BJ (cell line): ENCODE data around the gene ITGA1. TPM values are rescaled to one million over a fixed set of nuclear protein-coding genes. Genes with fewer than 3 reads are reported as not detected.

Experiments used
- CTCF ChIA-PET: fragments of 350-600 bp; formaldehyde crosslinking; extraction: SDS; loops from one replicate; lab custom pipeline; 2021; ENCODE audit warnings: antibody characterized with exemption, inconsistent platforms; lab: Yijun Ruan, JAX
- POLR2A ChIA-PET: fragments of 300-600 bp; sonication (Branson Sonifier 250); formaldehyde crosslinking; extraction: SDS; loops from one replicate; lab custom pipeline; 2021; ENCODE audit warnings: antibody characterized with exemption; lab: Charles Lee
- DNase-seq: peaks from one replicate; pipeline ENCODE4 v3.0.0-alpha.2; 2011; ENCODE audit warnings: low read depth
- H3K27me3 ChIP-seq: 2 replicates; pipeline ENCODE4 v1.6.0; 2011; ENCODE audit warnings: low read length; ENCODE audit not compliant: control insufficient read depth, insufficient read depth
- H3K36me3 ChIP-seq: 2 replicates; pipeline ENCODE4 v1.5.1; 2011; ENCODE audit warnings: low read length; ENCODE audit not compliant: control insufficient read depth, insufficient read depth
- H3K4me3 ChIP-seq: 2 replicates; pipeline ENCODE4 v1.5.1; 2011; ENCODE audit warnings: low read depth, mild to moderate bottlenecking, control low read depth, low read length
- polyA plus RNA-seq: library from polyadenylated mRNA; depleted of rRNA; stranded (reverse); fragments of >200 nt; gene quantifications from 2 replicates; pipeline ENCODE4 v1.2.3, GENCODE V29; 2011
- TF ChIP-seq, protein P1 (sequence below): IDR thresholded peaks from 2 replicates; pipeline ENCODE4 v1.5.1; 2011; ENCODE audit warnings: low read depth, mild to moderate bottlenecking, control low read depth, inconsistent platforms, low read length, moderate library complexity; ENCODE audit not compliant: insufficient read depth

Gene ITGA1
- polyA plus RNA-seq, 1 experiment, result 35.2 TPM

- CTCF ChIA-PET, result no interaction called here
- H3K27me3 ChIP-seq, result no peaks in the 10 kb centered on the region
These were observed 66.6 kb downstream of the ITGA1 start for GRCh38 chr5:52854301-52854700.

GRCh38 chr5:52854949-52855348, 67.2 kb downstream of the ITGA1 start:
- H3K4me3 ChIP-seq, result no peak overlapping the region
- H3K27me3 ChIP-seq, result no peaks in the 10 kb centered on the region
- ChIA-PET POLR2A (interaction anchor here (0.6 kb wide), 1 partner anchor 52 kb away, joined by 3 read pairs; no protein-coding TSS in a partner anchor), CTCF (interaction anchor here (0.9 to 1.1 kb wide), 2 partner anchors 38 to 55 kb away, joined by 3 read pairs; no protein-coding TSS in a partner anchor)
- DNase-seq, result no peak
- no peaks in the 10 kb centered on the region for H3K36me3 ChIP-seq
- TF ChIP-seq, protein P1, sequence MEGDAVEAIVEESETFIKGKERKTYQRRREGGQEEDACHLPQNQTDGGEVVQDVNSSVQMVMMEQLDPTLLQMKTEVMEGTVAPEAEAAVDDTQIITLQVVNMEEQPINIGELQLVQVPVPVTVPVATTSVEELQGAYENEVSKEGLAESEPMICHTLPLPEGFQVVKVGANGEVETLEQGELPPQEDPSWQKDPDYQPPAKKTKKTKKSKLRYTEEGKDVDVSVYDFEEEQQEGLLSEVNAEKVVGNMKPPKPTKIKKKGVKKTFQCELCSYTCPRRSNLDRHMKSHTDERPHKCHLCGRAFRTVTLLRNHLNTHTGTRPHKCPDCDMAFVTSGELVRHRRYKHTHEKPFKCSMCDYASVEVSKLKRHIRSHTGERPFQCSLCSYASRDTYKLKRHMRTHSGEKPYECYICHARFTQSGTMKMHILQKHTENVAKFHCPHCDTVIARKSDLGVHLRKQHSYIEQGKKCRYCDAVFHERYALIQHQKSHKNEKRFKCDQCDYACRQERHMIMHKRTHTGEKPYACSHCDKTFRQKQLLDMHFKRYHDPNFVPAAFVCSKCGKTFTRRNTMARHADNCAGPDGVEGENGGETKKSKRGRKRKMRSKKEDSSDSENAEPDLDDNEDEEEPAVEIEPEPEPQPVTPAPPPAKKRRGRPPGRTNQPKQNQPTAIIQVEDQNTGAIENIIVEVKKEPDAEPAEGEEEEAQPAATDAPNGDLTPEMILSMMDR, result no peak

More at GRCh38 chr5:52854301-52854700, 66.6 kb downstream of the ITGA1 start:
- TF ChIP-seq, protein P1, result no peak
- no peak overlapping the region for H3K4me3 ChIP-seq
- POLR2A ChIA-PET, result no interaction called here
- no peak for DNase-seq
- no peaks in the 10 kb centered on the region for H3K36me3 ChIP-seq

DNA sequence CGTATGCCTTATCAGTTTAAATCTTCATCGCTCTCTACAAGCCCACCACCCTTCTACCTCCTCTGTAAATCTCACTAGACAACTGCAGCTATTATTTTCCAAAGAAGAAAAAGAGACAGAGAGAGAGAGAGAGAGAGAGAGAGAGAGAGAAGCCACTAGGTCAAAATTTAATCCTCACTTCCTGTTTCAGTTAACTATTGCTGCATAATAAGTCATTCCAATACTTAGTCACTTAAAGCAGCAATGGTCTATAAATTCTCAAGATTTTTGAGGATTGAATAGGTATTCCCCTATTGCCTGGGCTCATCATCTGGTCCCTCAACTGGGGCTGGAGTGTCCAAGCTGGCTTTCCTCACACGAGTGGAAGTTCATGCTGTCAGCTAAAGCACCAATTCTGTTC, 68.8 kb downstream of the ITGA1 start:
- TF ChIP-seq, protein P1, result no peak
- DNase-seq, result no peak
- CTCF ChIA-PET, result interaction anchor here (0.8 to 1.6 kb wide), 3 partner anchors 59 to 193 kb away, joined by 3 read pairs; no protein-coding TSS in a partner anchor
- POLR2A ChIA-PET, result interaction anchor here (0.6 kb wide), 2 partner anchors 9 to 48 kb away, joined by 3 to 17 read pairs; no protein-coding TSS in a partner anchor
- H3K4me3 ChIP-seq, result no peak overlapping the region
- no peaks in the 10 kb centered on the region for H3K36me3 ChIP-seq
- no peaks in the 10 kb centered on the region for H3K27me3 ChIP-seq

DNA sequence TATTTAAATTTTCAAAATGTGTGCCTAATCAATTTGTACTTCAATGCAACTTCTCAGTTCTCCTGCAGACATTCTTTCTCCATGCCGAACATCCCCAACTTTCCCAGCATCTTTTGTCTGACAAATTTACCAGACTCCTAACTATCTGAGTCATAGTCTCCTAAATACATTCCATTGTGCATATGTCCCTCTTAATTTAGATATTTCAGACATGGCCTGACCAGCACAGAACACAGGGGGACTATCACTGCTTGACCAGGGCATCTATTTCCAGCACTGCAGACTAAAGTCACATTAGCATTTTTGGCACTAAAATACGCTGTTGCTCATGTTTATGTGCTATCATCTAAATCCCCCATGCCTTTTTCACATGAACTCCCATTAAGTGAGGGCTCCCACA, 71.9 kb downstream of the ITGA1 start:
- CTCF ChIA-PET, result no interaction called here
- no peaks in the 10 kb centered on the region for H3K36me3 ChIP-seq
- no peak overlapping the region for H3K4me3 ChIP-seq
- peak; percentile 72 for DNase-seq
- POLR2A ChIA-PET, result interaction anchor here (0.5 kb wide), 1 partner anchor 54 kb away, joined by 3 read pairs; no protein-coding TSS in a partner anchor
- no peaks in the 10 kb centered on the region for H3K27me3 ChIP-seq
- TF ChIP-seq, protein P1, result no peak

GRCh38 chr5:52861368-52861767, 73.7 kb downstream of the ITGA1 start:
- no peaks in the 10 kb centered on the region for H3K36me3 ChIP-seq
- H3K4me3 ChIP-seq, result no peak overlapping the region
- TF ChIP-seq, protein P1, result no peak
- POLR2A ChIA-PET, result no interaction called here
- H3K27me3 ChIP-seq, result no peaks in the 10 kb centered on the region
- DNase-seq, result no peak
- CTCF ChIA-PET, result no interaction called here
